NCI-H774 (cell line): Measurements from ENCODE around the gene CEP57.
"Not testable (repeated sequence)": the region's sequence is repeated elsewhere in the genome, so short reads cannot be mapped to it uniquely, and the experiment has no call there.

Experiments used
- DNase-seq: peaks from one replicate; lab custom pipeline; 2025; lab: John Stamatoyannopoulos, UW

Gene CEP57

GRCh38 chr11:95860024-95860423 is 69.7 kb downstream of the CEP57 start:
- not testable (repeated sequence) for DNase-seq

GRCh38 chr11:95863486-95864140 is 73.3 kb downstream of the CEP57 start:
- DNase-seq = no peak

- DNase-seq = no peak
These were observed 76.8 kb downstream of the CEP57 start for GRCh38 chr11:95867105-95867504.

GRCh38 chr11:95870877-95871276 is 80.6 kb downstream of the CEP57 start:
- not testable (repeated sequence) for DNase-seq

- no peak for DNase-seq
These were observed 87.0 kb downstream of the CEP57 start for GRCh38 chr11:95877291-95877690.
